ENCODE data around the gene NOL9.

The NOL9 gene

DNA sequence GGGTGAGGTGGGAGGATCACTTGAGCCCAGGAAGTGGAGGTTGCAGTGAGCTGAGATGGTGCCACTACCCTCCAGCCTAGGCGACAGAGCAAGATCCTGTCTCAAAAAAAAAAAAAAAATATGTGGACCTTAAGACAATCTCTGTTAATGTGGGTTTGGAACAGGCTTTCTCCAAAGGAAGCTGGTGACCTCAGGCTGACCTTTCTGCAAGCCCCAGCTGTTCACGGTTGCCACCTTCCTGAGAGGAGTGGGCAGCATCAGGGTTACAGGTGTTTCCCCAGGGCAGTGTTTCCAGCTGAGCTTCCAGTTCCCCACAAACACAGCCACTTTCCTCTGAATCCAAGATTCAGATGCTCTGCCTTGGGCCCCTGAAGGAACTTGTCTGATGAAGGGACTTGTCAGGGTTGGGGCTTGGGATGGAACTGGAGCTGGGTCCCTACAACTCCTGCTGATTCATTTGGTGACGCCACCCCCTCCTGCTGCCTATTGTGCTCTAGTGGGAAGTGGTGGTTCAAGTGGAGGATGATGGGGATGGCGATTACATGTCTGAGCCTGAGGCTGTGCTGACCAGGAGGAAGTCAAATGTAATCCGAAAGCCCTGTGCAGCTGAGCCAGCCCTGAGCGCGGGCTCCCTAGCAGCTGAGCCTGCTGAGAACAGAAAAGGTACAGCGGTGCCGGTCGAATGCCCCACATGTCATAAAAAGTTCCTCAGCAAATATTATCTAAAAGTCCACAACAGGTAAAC is 27.4 kb upstream of the NOL9 start:
- no peaks in the 10 kb centered on the region for H3K27me3 ChIP-seq (ENCODE audit: control insufficient read depth in 1 of 2, insufficient read depth in 1 of 2, low read length in 2 of 2)
- H3K14ac ChIP-seq (ENCODE audit: low read length in 2 of 2) = no peak overlapping the region
- WGBS = 94% methylated on average over 10 of the region's 10 CpGs
- peaks cover 29% of the 10 kb centered on the region for H3K4me1 ChIP-seq (ENCODE audit: control insufficient read depth, insufficient read depth, low read depth, low read length)
- H3K4ac ChIP-seq (ENCODE audit: low read depth in 1 of 2, low read length in 2 of 2) = no peak overlapping the region
- no peak overlapping the region for H3K18ac ChIP-seq (ENCODE audit: low read depth in 1 of 2, low read length in 2 of 2)
- H3K27ac ChIP-seq (ENCODE audit: low read length, poor library complexity, severe bottlenecking) = no peak overlapping the region
- no peak overlapping the region for H2AK5ac ChIP-seq (ENCODE audit: low read length, severe bottlenecking)
- H3K36me3 ChIP-seq (ENCODE audit: control insufficient read depth in 1 of 2, insufficient read depth in 2 of 2, low read depth in 1 of 2, low read length in 2 of 2) = peaks cover 0 to 14% of the 10 kb centered on the region in 2 experiments
- H3K23ac ChIP-seq (ENCODE audit: low read length in 2 of 2) = no peak overlapping the region
- H2BK5ac ChIP-seq (ENCODE audit: low read depth, low read length, poor library complexity, severe bottlenecking) = no peak overlapping the region
- no peak for DNase-seq
- no peak overlapping the region for H2BK15ac ChIP-seq (ENCODE audit: low read depth, poor library complexity, severe bottlenecking)
- no peak overlapping the region for H4K91ac ChIP-seq (ENCODE audit: low read length)
- H3K9me3 ChIP-seq (ENCODE audit: control insufficient read depth, low read length) = no peaks in the 10 kb centered on the region
- H2AFZ ChIP-seq (ENCODE audit: low read depth, low read length) = no peak overlapping the region
- no peak overlapping the region for H2BK120ac ChIP-seq (ENCODE audit: low read depth, low read length)
- no peak overlapping the region for H2BK12ac ChIP-seq (ENCODE audit: low read length in 2 of 2)
- no peak overlapping the region for H3K4me3 ChIP-seq (ENCODE audit: insufficient read depth in 1 of 2, low read depth in 1 of 2, low read length in 2 of 2)
- H4K8ac ChIP-seq (ENCODE audit: low read length) = no peak overlapping the region
- H3K79me1 ChIP-seq (replicated peaks; ENCODE audit: low read length, poor library complexity, severe bottlenecking) = peaks cover 41% of the 10 kb centered on the region
- no peak overlapping the region for H3K9ac ChIP-seq (ENCODE audit: low read length)
- H3K4me2 ChIP-seq (ENCODE audit: low read length, poor library complexity, severe bottlenecking) = no peak overlapping the region

DNA sequence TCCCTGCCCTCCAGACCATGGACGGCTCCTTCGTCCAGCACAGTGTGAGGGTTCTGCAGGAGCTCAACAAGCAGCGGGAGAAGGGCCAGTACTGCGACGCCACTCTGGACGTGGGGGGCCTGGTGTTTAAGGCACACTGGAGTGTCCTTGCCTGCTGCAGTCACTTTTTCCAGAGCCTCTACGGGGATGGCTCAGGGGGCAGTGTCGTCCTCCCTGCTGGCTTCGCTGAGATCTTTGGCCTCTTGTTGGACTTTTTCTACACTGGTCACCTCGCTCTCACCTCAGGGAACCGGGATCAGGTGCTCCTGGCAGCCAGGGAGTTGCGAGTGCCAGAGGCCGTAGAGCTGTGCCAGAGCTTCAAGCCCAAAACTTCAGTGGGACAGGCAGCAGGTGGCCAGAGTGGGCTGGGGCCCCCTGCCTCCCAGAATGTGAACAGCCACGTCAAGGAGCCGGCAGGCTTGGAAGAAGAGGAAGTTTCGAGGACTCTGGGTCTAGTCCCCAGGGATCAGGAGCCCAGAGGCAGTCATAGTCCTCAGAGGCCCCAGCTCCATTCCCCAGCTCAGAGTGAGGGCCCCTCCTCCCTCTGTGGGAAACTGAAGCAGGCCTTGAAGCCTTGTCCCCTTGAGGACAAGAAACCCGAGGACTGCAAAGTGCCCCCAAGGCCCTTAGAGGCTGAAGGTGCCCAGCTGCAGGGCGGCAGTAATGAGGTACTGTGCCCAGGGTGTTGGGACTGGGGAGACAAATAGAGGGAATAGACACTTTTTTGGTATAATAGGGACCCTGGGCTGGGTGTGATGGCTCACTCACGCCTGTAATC is 26.5 kb upstream of the NOL9 start:
- WGBS = 46% methylated on average over 19 of the region's 19 CpGs
- Histone ChIP-seq H3K23ac (ENCODE audit: low read length in 2 of 2) (peak overlapping the region; percentile 1 to 34), H4K8ac (ENCODE audit: low read length) (no peak overlapping the region), H3K27me3 (ENCODE audit: control insufficient read depth in 1 of 2, insufficient read depth in 1 of 2, low read length in 2 of 2) (no peaks in the 10 kb centered on the region), H3K4me3 (ENCODE audit: insufficient read depth in 1 of 2, low read depth in 1 of 2, low read length in 2 of 2) (peak overlapping the region; percentile 86 to 99), H2BK12ac (ENCODE audit: low read length in 2 of 2) (no peak overlapping the region), H2AK5ac (ENCODE audit: low read length, severe bottlenecking) (no peak overlapping the region), H3K4ac (ENCODE audit: low read depth in 1 of 2, low read length in 2 of 2) (peak overlapping the region in 1 of 2 experiments; percentile 41), H4K91ac (ENCODE audit: low read length) (peak overlapping the region; percentile 40), H2AFZ (ENCODE audit: low read depth, low read length) (peak overlapping the region; percentile 96), H3K18ac (ENCODE audit: low read depth in 1 of 2, low read length in 2 of 2) (peak overlapping the region in 1 of 2 experiments; percentile 95), H2BK15ac (ENCODE audit: low read depth, poor library complexity, severe bottlenecking) (peak overlapping the region; percentile 13), H3K4me1 (ENCODE audit: control insufficient read depth, insufficient read depth, low read depth, low read length) (peaks cover 29% of the 10 kb centered on the region), H3K36me3 (ENCODE audit: control insufficient read depth in 1 of 2, insufficient read depth in 2 of 2, low read depth in 1 of 2, low read length in 2 of 2) (peaks cover 0 to 4% of the 10 kb centered on the region in 2 experiments), H3K14ac (ENCODE audit: low read length in 2 of 2) (peak overlapping the region in 1 of 2 experiments; percentile 6), H2BK120ac (ENCODE audit: low read depth, low read length) (no peak overlapping the region), H3K4me2 (ENCODE audit: low read length, poor library complexity, severe bottlenecking) (peak overlapping the region; percentile 79), H3K9me3 (ENCODE audit: control insufficient read depth, low read length) (no peaks in the 10 kb centered on the region), H3K9ac (ENCODE audit: low read length) (peak overlapping the region; percentile 93), H2BK5ac (ENCODE audit: low read depth, low read length, poor library complexity, severe bottlenecking) (no peak overlapping the region), H3K79me1 (replicated peaks; ENCODE audit: low read length, poor library complexity, severe bottlenecking) (peaks cover 34% of the 10 kb centered on the region), H3K27ac (ENCODE audit: low read length, poor library complexity, severe bottlenecking) (no peak overlapping the region)
- DNase-seq = peak; percentile 63

DNA sequence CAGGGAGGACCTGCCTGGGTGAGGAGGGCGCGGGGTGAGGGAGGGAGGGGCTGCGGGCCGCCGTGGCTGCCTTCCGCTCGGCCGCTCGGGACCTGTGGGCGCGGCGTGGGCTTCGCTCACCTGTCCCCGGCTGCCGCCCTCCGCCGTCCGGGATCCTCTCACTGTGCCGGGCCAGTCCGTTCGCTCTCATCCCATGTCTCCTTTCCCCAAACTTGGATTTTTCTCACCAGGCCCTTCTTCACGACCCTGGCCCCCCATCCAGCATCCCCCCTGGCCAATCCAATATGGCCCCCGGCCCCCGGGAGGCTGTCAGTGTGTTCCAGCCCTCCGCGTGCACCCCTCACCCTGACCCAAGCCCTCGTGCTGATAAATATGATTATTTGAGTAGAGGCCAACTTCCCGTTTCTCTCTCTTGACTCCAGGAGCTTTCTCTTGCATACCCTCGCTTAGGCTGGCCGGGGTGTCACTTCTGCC is 25.8 kb upstream of the NOL9 start:
- Histone ChIP-seq H2AFZ (ENCODE audit: low read depth, low read length) (peak overlapping the region; percentile 96), H3K4me1 (ENCODE audit: control insufficient read depth, insufficient read depth, low read depth, low read length) (peaks cover 28% of the 10 kb centered on the region), H4K8ac (ENCODE audit: low read length) (peak overlapping the region; percentile 94), H4K91ac (ENCODE audit: low read length) (peak overlapping the region; percentile 91), H3K79me1 (replicated peaks; ENCODE audit: low read length, poor library complexity, severe bottlenecking) (peaks cover 29% of the 10 kb centered on the region), H2BK15ac (ENCODE audit: low read depth, poor library complexity, severe bottlenecking) (peak overlapping the region; percentile 74), H3K14ac (ENCODE audit: low read length in 2 of 2) (peak overlapping the region in 1 of 2 experiments; percentile 91), H3K23ac (ENCODE audit: low read length in 2 of 2) (peak overlapping the region; percentile 1 to 94), H2BK12ac (ENCODE audit: low read length in 2 of 2) (no peak overlapping the region), H3K4me2 (ENCODE audit: low read length, poor library complexity, severe bottlenecking) (peak overlapping the region; percentile 79), H2BK5ac (ENCODE audit: low read depth, low read length, poor library complexity, severe bottlenecking) (peak overlapping the region; percentile 32), H3K9ac (ENCODE audit: low read length) (peak overlapping the region; percentile 93), H3K9me3 (ENCODE audit: control insufficient read depth, low read length) (no peaks in the 10 kb centered on the region), H2AK5ac (ENCODE audit: low read length, severe bottlenecking) (no peak overlapping the region), H3K4ac (ENCODE audit: low read depth in 1 of 2, low read length in 2 of 2) (peak overlapping the region in 1 of 2 experiments; percentile 88), H3K27me3 (ENCODE audit: control insufficient read depth in 1 of 2, insufficient read depth in 1 of 2, low read length in 2 of 2) (no peaks in the 10 kb centered on the region), H3K18ac (ENCODE audit: low read depth in 1 of 2, low read length in 2 of 2) (peak overlapping the region; percentile 81 to 95), H3K36me3 (ENCODE audit: control insufficient read depth in 1 of 2, insufficient read depth in 2 of 2, low read depth in 1 of 2, low read length in 2 of 2) (no peaks in the 10 kb centered on the region), H3K27ac (ENCODE audit: low read length, poor library complexity, severe bottlenecking) (no peak overlapping the region), H2BK120ac (ENCODE audit: low read depth, low read length) (no peak overlapping the region), H3K4me3 (ENCODE audit: insufficient read depth in 1 of 2, low read depth in 1 of 2, low read length in 2 of 2) (peak overlapping the region; percentile 86 to 99)
- no peak for DNase-seq
- 3% methylated on average over 24 of the region's 30 CpGs for WGBS
